Measurements from ENCODE around the gene ARHGEF7.

The ARHGEF7 gene

DNA sequence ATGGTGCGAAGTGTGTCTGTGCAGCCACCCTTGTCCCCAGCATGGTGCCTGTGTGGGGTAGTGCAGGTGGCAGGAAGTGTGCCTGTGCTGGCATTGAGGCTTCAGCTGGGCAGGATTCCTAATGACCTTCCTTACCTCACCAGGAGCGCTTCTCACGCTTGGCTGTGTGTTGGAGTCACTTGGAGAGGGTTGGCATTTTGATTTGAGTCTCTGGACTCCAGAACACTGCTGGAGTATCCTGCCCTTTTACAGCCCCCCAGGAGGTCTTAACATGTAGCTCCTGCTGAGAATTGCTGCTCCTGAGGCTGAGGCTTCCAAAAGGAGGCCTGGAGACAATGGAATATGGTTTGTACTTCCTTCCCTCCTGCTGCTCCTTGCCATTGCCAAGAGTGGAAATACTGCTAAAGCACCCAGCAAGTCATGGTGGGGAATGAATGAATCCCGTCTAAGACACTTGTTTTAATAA lies 87.1 kb downstream of the ARHGEF7 start:
- no peak for DNase-seq

DNA sequence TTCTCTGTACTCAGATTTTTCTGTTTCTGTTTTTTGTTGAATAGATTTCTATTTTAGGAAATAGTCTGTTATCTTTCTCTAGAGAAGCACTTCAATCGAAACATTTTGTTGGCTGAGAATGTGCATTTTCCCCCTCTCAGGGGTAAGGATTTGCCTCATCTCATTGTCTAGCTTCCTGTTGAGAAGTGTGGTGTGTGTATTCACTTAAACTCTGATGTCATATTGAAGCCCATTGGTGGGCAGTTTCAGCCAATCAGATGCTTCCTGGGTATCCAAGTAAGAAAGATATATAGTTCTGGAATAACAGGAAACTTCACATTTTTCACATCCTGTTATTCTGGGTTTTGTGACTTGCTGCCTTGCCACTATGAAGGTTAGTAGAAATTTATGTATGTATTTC lies 87.6 kb downstream of the ARHGEF7 start:
- no peak for DNase-seq

DNA sequence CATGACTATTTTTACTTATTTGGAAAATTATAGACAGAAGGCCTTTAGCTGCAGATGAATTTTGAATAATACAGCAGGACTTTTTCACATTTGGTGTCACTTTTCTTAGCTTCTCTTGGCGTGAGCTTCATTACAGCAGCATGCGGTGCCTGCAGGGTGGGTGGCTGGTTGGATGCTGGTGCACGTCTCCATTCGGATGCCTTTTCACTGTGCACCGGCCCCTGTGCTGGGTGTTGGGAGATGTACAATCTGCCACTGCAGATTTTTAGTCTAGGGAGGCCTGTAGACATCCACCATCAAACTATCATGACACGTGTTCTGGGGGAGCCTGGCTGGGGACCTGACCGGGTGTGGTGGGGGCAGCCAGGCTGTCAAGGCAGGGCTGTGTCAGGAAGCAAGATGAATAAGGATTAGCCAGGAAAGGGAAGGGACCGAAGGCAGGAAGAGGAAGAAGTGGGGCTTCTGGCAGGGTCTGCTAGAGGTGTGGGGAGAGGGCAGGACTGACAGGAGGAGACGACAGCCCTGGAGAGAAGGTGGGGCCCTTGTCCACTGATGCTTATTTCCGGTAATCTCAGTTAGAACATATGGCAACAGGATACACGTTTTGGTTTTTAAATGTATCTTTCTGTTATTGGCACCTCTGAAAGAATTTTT lies 88.8 kb downstream of the ARHGEF7 start:
- DNase-seq = no peak

DNA sequence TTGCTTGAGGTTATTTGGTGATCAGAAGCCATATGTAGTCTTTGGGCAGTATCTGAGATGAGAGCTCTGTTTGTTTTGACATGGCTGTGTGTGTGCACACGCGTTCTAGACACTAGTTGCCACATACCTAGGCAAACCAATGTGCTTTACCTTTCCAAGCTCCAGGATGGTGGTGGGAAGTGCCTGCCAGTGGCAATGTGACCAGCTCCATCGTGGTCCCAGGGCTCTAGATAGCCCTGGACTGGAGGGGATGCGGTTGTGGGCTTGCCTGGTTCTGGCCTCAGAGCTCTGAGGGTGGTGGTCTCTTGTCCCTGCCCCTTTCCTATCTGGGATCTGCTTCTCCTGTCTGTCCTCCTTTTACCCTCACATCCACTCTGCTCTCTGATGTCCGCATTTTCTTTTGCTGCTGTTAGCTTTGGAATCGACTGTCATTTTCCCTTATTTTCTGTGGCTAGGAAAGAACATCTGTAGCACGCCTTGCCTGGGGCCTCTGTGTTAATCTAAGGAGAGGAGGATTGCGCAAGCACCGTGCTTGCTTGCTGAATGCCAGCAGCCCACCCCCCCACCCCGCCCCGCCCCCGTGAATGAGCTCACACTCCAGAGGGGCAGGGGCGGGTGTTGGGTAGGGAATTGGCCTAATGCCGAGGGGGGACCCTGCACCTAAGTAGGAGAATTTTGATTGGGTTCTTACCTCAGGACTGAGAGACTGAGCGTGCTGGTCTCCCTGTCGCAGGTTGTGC lies 89.5 kb downstream of the ARHGEF7 start:
- DNase-seq = no peak

DNA sequence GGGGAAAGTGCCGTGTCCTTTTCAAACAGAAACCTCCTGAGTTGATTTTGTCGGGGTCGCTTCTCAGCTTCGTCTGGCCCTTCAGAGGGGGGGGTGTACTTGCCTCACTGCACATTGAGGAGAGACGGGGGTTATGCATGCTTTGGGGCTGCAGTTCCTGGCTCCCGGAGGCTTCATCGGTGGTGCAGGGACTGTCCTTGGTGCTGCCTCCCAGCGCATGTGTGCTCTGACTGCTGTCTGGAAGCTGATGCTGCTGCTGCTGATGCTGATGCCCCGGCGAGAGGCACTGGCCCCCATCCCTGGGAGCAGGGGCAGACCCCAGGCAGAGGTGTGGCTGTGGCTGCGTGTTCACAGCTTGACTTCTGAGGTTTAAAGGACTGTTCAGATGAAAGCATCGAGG lies 91.0 kb downstream of the ARHGEF7 start:
- DNase-seq = no peak

DNA sequence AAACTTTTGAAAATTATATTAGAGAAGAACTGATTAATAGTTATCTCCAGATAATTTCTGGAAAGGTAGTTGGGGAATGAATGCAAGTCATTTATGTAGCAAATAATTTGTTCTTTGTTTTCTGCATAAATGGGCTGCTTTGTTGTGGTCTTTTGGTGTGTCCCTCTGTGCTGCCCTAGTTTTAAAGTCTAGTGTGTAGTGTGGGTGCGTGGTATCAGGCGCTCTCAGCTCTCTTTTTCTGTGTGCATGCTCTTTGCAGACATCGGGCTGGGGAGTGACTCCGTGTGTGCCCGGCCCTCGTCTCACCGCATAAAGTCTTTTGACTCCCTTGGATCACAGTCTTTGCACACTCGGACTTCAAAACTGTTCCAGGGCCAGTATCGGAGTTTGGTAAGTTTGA lies 94.5 kb downstream of the ARHGEF7 start:
- DNase-seq = no peak

DNA sequence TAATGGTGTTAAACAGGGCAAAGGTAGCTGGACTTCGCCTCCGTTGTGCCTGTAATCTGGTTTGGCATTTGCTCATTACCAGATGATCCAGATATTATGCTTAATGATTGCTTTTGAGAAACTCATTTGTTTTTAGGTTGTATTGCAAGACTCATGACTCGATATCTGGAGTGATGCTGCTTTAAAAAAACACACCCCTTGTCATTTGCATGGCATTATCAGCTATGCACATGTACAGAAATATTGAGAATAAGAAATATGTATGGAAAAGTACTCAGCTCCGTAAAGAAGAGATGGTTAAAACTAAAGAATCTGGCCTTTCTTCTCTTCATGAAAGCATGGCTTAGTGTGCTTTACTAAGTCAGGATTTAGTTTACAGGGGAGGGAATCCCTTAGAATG lies 95.0 kb downstream of the ARHGEF7 start:
- no peak for DNase-seq

DNA sequence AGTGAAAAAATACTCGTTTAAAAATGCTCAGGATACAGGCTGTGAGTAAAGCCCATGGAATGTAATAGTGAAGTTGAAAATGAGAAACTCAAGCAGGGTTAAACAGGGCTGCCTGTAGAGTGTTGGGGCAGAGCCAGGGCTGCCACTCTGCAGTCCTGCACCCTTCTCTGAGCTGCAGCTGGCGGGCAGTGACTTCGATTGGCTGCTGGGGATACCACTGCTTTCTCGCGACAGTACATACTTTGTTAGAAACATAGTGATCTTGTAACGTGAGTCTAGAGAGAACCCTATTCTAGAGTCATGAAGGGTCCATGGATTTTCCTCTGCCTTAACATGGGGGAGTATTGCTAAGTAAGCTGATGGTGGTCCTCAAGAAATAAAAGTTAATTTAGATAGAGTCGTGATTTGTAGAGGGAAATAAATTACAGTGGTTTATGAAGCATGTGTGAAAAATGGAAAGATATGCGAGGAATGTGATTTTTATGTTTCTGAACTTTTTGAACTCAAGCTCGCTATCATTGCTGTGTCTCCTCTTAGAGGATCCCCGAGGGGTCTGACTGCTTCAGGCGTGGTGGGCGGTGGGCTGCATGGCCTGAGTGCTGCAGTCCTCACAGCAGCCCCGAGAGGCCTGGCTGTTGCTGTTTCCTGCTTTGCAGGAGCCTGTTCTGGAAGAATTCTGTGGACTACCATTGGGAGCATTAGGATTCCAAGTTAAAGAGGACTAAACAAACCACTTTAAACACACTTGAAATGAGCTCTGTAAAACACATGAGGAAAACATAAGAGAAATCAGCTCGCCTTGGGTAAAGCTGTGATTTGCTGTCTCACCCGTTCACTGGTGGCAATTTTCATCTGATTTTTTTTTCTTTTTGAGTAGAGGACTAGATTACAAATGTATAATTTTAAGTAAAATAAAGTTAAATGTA lies 95.7 kb downstream of the ARHGEF7 start:
- no peak for DNase-seq

DNA sequence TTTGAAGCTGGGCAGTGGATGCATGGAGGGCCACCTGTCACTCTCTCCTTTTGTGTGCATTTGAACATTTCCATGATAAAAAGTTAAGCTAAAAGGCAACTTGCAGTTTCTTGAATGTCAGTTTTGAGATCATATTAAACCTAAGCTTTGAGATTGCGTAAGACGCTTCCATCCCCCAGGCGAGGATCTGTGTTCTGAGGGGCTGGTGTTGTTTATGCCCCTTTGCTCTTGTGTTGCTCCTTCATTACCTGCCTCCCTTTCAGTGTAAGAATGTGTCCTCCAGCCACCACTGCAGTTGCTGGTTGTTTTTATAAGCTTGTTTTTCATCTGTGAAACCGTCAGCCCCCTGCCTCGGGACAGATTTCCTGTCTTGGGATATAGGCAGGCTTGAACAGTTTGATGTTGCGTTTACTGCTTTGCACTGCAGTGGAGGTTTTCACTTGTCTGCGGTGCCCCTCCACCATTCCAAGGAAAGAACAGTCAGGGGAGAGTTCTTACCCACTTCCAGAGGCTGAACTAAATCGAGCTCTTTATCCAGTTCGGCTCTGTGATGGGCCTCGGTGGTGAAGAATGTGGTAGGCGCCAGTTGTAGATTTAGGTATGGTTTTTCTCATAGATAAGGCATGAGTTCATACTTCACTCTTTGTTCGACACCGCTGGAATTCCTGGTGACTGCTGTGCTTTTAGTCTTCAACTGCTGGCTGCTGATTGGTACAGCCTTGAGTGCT lies 96.8 kb downstream of the ARHGEF7 start:
- no peak for DNase-seq

DNA sequence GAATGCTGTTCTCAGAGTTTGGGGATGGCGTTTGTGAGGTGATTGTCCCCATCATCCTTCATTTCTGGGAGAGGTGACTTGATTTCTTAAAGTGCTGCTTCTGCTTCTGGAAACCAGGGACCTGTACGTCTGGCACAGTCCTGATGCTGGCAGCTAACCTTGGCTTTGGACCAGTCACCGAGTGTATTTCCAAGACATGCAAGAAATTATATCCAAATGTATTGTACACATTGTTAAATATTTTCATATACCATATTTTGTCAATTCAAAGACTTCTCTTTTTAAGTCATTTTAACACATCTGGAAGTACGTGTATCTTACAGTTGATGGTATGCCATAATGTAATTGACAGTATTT lies 97.4 kb downstream of the ARHGEF7 start:
- no peak for DNase-seq

DNA sequence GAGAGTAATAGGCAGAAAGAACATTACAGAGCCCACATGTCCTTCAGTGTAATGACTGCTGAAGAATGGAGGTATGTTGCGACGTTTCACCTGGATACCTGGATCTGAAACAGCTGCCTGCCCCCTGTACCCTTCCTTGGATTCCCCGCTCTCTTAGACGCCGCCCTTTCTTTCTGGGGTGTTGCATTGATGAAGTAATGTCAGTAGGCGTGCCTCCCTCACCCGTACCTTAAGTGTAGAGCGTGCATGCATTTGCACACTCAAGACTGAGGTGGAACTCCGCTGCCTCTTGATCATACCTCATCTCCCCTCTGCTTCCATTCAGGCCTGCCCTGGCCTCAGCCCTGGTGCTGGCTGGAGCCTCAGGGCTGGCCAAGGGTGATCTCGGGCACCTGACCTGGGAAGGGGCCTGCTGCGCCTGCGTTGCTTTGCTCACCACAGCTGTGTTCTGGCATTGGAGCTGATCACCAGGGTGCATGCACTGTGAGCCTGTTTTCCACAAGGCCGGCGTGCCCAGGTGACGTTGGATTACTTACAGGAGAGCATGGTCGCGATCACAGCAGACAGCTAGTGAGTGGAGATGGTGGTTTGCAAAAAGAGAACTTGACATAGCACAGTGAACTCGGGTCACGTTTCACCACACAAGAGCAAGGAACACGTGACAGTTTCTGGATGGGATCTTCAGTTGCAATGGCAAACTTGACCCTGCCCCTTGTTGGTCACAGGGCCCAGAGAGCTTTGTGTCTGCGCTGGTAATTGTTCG lies 99.0 kb downstream of the ARHGEF7 start:
- no peak for DNase-seq

DNA sequence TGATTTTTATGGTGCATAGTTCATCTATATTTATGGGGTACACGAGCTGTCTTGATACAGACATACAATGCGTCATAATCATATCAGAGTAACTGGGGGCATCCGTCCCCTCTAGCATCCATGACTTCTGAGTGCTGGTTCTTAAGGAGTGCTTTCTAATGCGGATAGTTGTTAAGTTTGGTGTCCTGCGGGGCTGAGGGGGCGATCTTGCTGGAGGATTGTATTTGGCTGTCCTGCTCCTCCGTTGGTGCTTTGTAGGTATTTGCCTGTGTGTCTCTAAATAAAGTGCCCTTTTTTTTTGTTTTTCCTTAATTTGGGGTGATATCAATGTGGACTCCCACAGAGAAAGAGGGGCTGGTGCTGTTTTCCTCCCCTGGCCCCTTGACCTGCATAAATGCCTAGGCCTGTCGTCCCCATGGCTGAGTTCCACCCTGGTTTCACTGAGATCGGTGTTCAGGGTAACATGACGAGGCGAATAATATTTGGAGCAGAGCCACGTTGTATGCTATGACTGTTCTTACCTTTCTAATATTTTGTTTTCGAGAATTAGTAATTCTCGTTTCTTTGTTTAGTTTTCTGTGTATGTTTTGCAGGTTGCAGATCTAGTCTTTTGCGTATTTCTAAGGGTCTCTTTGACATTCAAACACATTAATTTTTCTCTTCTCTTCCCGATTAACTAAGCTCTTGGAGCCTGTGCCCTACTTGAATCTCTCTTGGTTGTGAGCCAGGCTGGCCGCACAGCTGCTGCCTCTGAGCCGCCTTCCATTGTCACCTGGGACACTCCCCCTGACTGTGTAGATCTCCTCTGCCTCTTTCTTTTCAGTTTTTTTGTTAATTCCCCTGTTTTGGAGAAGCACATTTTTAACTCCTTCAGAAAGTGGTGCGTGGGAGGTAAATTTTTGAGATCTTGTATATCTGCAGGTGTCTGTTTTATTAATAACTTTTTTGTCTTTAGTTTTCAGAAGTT lies 100.3 kb downstream of the ARHGEF7 start:
- no peak for DNase-seq

DNA sequence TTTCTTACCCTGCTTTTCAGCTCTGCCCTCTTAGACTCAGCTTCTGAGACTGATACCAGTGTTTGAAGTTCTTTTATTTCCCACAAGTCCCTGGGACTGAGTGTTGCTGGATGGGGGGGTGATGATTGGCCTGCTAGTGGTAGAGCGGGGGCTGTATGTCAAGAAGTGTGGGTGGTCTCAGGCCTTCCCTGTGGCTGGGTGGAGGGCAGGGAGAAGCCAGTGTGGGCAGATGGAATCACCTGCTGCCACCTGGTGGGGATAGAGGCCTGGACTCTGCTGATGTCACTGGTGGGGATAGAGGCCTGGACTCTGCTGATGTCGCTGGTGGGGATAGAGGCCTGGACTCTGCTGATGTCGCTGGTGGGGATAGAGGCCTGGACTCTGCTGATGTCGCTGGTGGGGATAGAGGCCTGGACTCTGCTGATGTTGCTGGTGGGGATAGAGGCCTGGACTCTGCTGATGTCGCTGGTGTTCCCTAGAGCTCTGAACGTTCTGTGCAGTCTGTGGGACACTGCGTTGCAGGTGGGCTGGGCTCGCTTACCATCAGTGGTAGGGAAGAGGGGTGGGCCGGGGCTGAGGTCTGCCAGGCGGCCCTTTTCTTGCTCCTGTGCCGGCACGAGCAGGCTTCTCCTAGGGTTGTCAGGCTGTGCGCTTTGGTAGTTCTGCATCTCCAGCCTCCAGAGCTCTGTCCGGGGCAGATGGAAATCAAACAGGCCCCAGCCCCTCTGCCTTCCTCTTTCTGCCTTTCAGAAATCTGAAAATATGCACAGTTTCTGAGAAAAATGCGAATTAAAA lies 101.3 kb downstream of the ARHGEF7 start:
- peak; percentile 14 for DNase-seq

DNA sequence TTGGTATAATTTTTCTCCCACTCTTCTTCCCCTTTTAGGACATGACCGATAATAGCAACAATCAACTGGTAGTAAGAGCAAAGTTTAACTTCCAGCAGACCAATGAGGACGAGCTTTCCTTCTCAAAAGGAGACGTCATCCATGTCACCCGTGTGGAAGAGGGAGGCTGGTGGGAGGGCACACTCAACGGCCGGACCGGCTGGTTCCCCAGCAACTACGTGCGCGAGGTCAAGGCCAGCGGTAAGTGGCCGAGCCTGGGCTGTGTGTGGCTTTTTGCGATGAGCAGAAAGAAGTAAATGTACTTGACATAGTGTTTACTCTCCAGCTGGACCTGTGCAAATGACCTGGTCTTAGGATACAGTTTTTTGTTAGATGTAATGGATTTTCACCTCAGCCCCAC lies 102.5 kb downstream of the ARHGEF7 start:
- no peak for DNase-seq

DNA sequence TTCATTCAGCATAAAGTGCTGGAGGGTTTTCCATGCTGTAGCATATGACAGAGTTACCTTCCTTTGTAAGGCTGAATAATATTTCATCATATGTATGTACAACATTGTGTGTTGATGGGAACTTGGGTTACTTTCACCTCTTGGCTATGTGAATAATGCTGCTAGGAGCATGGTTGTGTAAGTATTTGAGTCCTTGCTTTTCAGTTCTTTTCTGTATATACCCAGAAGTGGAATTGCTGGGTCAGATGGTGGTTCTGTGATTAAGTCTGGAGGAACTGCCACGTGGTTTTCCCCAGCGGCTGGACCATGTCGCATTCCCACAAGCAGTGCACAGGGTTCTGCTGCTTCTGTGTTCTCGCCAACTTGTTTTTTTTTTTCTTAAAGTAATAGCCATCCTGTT lies 104.2 kb downstream of the ARHGEF7 start:
- no peak for DNase-seq

DNA sequence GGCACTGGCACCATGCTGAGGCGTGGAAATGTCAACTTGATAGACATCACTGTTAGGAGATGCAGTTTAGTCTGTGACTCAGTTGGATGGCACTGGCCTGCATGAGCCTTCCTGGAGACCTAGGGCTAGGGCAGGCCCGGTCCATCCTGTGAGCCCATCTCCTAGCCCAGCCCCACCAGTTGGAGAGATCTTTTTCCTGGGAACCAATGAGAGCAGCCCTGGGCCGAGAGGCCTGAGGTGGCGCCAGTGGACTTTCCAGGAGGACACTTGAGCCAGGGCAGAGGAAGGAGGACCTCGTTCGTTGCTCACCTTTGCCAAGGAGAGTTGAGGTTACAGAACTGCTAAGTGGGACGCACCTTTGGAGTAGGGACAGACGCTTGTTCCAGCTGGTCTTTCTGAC lies 104.8 kb downstream of the ARHGEF7 start:
- DNase-seq = no peak

DNA sequence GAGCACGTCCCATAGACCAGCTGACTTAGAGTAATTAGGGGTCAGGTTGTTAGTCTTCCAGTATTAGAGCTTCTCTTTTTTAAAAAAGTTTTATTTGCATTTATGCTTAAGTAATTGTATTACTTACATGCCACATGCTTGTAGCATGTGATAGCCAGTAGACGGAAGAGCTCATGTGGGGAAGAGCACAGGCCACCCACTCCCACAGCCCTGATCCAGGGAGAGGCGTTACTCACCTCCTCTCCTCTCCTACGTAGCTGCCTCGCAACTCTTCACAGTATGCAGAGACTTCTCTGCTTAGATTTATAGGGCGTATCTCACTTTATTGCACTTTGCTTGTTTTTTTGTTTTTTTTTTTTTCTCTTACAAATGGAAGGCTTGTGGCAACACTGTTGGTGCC lies 110.1 kb downstream of the ARHGEF7 start:
- no peak for DNase-seq

DNA sequence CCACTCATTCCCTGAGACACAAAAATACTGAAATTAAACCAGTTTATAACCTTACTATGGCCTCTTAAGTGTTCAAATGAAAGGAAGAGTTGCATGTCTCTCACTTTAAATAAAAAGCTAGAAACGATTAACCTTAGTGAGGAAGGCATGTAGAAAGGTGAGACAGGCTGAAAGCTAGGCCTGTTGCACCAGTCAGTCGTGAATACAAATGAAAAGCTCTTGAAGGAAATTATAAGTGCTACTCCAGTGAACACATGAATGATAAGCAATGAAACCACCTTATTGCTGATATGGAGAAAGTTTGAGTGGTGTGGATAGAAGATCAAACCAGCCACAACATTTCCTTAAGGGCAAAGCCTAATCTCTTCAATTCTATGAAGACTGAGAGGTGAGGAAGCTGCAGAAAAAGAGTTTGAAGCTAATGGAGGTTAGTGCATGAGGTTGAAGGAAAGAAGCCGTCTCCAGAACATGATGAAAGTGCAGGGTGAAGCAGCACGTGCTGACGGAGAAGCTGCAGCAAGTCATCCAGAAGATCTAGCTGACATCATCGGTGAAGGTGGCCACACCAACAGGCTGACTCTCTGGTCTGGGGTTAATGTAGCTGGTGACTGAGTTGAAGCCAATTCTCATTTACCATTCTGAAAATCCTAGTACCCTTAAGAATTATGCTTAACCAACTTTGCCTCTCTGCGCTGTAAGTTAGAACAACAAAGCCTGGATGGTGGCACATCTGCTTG lies 110.9 kb downstream of the ARHGEF7 start:
- DNase-seq = no peak

DNA sequence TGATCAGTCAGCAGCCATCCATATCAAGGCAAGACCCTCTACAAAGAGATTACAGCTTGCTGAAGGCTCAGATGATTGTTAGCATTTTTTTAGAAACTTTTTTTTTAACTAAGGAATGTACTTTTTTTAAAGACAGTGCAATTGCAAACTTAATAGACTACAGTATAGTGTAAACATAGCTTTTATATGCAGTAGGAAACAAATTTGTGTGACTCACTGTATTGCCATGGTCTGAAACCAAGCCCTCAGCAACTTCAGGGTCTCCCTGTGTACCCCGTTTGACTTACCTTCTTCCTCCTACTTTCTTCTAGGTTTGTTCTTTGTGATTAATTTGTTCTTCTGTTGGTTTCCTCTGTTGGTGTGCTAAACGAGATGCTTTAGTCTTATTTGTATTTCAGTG lies 112.3 kb downstream of the ARHGEF7 start:
- no peak for DNase-seq

Measured in effector CD8-positive, alpha-beta T cell (primary cell).